Suppressor macrophage treated with lipopolysaccharide for 4 hours (primary cell): ENCODE data around the gene TESPA1.
A peak's percentile ranks its signal among the peaks of the same experiment; 100 is the strongest.
"Not testable (repeated sequence)": the region's sequence is repeated elsewhere in the genome, so short reads cannot be mapped to it uniquely, and the experiment has no call there.

Experiments
- DNase-seq: peaks from one replicate; pipeline ENCODE4 v3.0.0-alpha.2; 2020

The TESPA1 gene

GRCh38 chr12:54981796-54982195, 2.8 kb downstream of the TESPA1 start:
- DNase-seq = no peak

DNA sequence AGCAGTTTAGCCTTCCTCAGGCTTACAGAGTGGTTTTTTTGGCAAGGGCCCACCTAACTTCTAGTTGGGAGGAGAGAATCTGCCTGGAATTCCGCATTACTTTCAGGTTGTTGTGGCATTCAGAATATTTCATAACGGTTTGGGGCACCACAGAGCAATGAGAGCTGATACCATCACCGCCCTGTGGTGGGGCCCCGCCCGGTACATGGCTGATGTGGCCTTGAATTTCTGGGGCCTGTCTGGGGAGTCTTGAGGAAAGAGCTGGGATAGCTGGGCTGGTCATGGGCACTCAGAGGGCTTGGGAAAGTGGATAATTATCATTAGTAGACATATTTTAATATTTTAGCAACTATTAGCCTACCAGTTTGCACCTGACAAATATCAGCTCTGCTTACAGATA, 4.2 kb downstream of the TESPA1 start:
- DNase-seq = no peak

GRCh38 chr12:54977857-54978256, 6.7 kb downstream of the TESPA1 start:
- no peak for DNase-seq

- DNase-seq = no peak
Observed at GRCh38 chr12:54977155-54977554, 7.4 kb downstream of the TESPA1 start.

- DNase-seq = no peak
Observed at GRCh38 chr12:54975875-54976274, 8.7 kb downstream of the TESPA1 start.

- DNase-seq = no peak
Observed at GRCh38 chr12:54975272-54975671, 9.3 kb downstream of the TESPA1 start.

GRCh38 chr12:54974279-54974678, 10.3 kb downstream of the TESPA1 start:
- DNase-seq = no peak

- no peak for DNase-seq
Observed at GRCh38 chr12:54973556-54973955, 11.0 kb downstream of the TESPA1 start.

DNA sequence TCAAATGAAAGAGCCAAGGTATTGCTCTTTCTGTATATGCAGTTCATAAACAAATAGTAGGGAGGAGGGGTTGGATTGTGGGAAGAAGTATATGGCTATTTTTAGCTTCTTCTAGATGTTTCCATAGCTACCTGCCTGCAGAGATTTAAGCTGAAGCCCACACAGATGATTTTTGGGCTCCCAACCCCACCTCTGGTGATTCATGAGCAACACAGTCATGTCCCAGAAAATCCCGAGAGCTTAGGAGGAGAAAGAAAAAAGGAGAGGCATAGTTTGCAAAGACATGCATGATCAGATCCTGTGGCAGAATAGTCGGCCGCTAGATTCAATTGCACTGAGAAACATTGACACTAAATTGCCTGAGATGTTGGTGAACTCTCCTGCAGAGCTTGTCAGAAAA, 13.8 kb downstream of the TESPA1 start:
- no peak for DNase-seq

- no peak for DNase-seq
Observed at GRCh38 chr12:54968181-54968730, 16.3 kb downstream of the TESPA1 start.

GRCh38 chr12:54967461-54967860, 17.1 kb downstream of the TESPA1 start:
- DNase-seq = no peak

DNA sequence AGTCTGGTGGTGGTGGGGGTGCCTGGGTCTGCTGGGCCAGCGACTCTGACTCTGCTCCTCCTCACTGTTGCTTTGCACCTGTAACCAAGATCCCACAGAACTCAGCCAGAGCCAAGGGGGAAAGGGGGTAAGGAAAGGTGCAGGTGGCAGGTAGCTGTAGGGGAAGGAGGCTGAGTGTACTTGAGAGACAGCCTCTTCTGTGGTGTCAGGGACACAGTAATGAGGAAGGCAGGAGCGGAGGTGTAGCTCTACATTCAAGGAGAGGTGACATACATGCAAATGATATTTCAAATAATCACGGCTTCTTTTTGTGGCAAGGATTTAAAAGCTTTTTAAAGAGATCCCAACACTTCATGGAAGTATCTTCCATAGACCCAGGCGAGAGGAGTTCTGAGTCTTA, 23.4 kb downstream of the TESPA1 start:
- DNase-seq = no peak

DNA sequence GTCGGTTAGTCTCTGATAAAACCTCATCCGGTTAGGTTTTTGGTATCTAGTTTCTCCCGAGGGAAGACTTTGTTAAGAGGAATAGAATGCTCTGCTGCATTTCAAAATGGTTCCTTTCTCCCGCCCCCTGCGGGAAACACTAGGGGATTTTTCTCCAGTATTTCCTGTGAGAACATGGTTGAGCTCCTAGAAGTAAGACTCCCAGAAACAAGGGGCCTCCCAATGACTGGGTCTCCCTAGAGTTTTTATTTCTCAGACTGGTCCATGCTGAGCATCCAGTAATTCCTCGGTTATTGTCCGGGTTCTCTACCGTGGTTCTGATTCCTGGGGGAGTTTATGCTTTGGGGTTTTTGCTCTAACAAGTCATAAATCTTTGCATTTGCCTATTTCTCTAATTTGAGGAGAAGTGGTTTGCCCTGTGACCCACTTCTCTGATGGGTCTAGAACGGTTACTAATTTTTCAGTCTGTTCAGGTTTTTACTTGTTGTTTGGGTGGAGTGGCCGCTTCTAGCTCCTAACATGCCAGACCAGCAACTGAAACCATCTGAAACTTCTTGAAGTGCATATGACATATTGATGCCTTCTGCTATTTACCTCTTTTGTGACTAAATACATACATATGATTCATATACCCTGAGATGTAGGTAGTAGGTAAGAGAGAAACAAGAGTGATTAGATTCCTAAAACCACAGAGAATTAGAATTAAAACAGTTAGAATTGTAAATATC, 25.1 kb downstream of the TESPA1 start:
- no peak for DNase-seq

DNA sequence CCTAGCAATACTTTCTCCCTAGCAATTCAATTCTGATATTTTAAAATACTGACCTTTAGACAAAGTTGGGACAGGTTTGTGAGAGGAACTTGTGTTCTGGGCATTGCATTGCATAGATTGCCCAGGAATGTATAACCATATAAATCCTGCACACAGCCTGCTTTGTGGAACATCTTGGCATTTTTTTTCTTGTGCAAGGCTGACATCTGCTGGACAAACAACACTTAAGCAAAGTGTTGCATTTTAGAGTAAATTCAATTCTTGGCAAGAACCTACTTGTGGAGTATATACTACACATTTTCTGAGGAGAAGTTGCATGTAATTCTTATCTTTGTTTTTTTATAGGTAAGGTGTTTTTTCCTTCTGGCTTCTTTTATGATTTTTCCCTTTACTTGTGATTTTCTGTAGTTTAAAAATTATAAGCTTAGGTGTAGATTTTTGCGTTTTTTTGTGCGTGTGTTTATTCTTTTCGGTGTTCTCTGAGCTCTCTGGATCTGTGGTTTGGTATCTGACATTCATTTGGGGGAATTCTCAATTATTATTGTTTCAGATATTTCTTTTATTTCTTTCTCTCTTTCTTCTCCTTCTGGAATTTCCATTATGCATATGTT, 26.4 kb downstream of the TESPA1 start:
- peak; percentile 79 for DNase-seq

DNA sequence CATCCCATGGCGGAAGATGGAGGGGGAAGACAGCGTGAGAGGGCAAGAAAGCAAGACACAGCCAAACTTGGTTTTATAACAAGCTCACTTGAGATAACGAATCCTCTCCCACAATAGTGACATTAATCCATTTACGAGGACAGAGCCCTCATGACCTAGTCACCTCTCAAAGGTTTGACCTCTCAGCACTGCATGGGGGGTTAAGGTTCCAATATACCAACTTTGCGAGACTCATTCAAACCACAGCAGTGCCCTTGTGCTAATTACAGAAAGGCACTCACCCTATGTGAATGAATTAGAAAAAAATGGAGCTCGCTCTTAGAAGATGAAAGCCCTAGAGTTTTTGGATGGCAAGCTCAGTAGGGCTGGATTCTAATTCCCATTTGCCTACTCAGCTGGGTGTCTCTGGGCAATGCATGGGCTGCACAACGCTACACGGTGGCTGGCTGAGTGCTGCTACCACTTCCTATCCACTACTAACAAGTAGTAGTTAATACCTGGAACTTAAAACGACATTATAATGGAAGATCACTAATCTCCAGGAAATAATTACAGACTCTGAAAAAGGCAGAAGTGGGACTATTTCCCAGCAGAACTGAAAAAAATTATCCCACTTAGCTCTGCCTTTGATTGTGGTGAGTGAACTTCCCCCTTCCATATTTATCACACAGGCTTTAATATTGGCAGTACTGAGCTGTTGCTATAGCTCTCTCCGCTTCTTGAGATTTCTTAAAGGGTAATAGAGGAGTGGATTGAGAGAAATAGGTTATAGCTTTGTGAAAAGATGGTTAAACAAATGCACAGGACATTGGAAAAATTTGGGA, 27.5 kb downstream of the TESPA1 start:
- DNase-seq = peak; percentile 73

DNA sequence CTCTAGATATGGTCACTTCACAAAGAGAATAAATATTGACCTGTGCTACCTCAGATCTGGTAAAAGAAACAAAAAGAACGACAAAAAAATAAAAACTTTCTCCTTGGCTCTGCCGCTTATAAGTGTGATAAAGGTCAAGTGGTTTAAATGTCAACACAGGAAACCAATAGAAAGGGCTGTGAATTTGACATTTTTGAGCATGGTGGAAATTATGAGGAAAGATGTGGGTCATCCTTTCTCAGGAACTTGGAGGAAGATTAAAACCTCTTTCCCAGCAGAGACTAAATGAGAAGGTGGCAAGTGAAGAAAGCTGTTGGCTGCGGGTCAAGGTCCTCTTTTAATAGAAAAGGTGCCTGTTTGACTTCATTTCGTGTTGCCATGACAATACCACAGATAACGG, 28.2 kb downstream of the TESPA1 start:
- DNase-seq = peak; percentile 28

DNA sequence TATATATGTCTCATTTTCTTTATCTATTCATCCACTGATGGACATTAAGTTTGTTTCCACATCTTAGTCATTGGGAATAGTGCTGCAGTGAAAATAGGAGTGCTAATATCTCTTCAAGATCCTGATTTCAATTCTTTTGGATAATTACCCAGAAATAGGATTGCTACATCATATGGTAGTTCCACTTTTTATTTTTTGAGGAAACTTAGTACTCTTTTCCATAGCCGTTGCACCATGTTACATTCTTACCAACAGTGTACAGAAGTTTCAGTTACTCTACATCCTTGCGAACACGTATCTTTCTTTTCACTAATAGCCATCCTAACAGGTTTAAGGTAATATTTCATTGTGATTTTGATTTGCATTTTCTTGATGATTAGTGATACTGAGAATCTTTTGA, 29.8 kb downstream of the TESPA1 start:
- peak; percentile 13 for DNase-seq

GRCh38 chr12:54954228-54954627, 30.3 kb downstream of the TESPA1 start:
- no peak for DNase-seq

DNA sequence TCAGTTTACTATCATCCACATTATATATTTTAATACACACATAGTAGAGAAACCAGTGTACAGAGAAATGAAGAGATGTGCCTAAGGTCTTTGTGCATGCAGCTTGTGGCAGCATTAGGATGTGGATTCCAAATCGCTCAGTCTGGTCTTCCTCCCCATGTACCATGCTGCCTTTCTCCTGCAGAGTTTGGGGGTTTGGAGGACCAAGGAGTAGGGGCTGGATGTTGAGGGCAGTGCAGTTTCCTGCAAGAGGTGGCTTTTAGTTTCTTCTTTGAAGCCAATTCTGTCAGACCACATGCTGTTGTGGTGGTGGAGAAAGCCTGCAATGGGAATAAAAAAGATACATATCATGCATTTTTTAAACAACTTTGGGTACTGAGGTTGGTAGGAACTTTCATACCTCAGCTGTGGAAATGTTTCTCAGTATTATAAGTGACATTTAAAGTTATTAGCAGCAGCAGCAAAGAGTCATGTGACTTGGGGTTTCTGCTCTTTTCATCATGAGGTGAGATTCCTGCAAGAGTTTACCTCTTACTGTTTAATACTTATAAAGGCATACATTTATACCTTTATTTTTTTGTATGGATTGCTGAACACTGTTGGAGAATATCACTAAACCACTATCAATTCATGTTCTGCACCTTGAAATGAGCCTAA, 34.4 kb downstream of the TESPA1 start:
- no peak for DNase-seq

DNA sequence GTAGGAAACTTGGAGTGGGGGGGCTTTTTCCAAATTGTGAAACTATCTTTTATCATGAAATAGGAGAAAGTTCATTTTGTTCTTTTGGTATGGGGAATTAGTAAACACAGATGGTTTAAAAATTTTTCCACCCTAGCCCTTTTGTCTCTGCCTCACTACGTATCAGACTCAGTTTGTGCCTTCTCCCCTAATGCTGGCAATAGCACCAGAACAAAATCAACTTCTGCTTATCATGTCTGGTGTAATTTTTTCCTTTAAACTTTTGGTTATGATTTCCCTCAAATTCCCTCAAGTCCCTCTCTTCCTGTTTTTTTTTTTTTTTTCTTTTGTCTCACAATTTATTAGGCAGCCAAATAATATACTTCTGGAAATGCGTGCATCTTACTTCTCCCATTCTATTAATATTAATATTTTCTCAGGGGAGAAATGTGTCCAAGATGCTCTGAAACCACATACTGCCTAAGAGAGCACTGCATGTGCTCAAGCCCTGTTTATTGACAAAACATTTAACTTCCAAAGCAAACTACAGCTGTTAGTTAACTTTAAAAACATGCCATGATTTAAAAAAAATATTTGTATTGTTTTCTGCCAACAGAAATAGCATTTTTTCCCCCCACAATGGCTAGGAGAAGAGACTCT, 35.4 kb downstream of the TESPA1 start:
- DNase-seq = no peak

DNA sequence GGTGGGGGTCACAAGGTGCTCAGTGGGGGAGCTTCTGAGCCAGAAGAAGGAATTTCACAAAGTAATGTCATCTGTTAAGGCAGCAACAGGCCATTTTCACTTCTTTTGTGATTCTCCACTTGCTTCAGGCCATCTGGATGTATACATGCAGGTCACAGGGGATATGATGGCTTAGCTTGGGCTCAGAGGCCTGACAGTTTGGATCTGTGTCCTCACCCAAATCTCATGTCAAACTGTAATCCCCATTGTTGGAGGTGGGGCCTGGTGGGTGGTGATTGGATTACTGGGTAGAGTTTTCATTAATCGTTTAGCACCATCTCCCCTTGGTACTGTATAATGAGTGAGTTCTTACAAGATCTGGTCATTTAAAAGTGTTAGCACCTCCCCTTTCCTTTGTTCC, 36.4 kb downstream of the TESPA1 start:
- DNase-seq = no peak

- DNase-seq = no peak
Observed at GRCh38 chr12:54945082-54945481, 39.5 kb downstream of the TESPA1 start.

- DNase-seq = not testable (repeated sequence)
Observed at GRCh38 chr12:54943292-54943691, 41.3 kb downstream of the TESPA1 start.
